HEK293 (cell line): ENCODE measurements around the gene CENPT.

ENCODE experiments used
- CTCF ChIA-PET: fragments of 350-600 bp; formaldehyde crosslinking; extraction: SDS; loops from one replicate; lab custom pipeline; 2021; ENCODE audit warnings: antibody characterized with exemption; lab: Yijun Ruan, JAX
- POLR2A ChIA-PET: fragments of 300-600 bp; formaldehyde crosslinking; extraction: SDS; loops from one replicate; lab custom pipeline; 2020; ENCODE audit warnings: antibody characterized with exemption, inconsistent platforms; lab: Yijun Ruan, JAX
- H3K27ac ChIP-seq: fragments of 200-500 bp; sonication (Bioruptor generic); 2 replicates; pipeline ENCODE4 v1.5.1; 2014; ENCODE audit warnings: low read depth, low read length, control low read depth, inconsistent platforms; ENCODE audit errors: extremely low read depth
- H3K36me3 ChIP-seq, 2 experiments: fragments of 200-500 bp in 1 of 2; sonication (Bioruptor generic) in 1 of 2; 1 replicate in 1 of 2; 2 replicates in 1 of 2; pipeline ENCODE4 v1.5.1; 2014 to 2017; ENCODE audit warnings: inconsistent platforms in 2 of 2, low read length in 2 of 2; ENCODE audit not compliant: control insufficient read depth in 2 of 2, insufficient read depth in 1 of 2
- H3K4me1 ChIP-seq: fragments of 200-500 bp; sonication (Bioruptor generic); 2 replicates; pipeline ENCODE4 v1.5.1; 2014; ENCODE audit warnings: mild to moderate bottlenecking, low read length, inconsistent platforms; ENCODE audit not compliant: control insufficient read depth, insufficient read depth
- H3K4me3 ChIP-seq: 2 replicates; pipeline ENCODE4 v1.5.1; 2011; ENCODE audit warnings: low read depth, mild to moderate bottlenecking, control low read depth, low read length, moderate library complexity
- H3K9me3 ChIP-seq: fragments of 200-500 bp; sonication (Bioruptor generic); 2 replicates; pipeline ENCODE4 v1.5.1; 2014; ENCODE audit warnings: low read depth, low read length, inconsistent platforms; ENCODE audit not compliant: control insufficient read depth, insufficient read depth
- BCL6B ChIP-seq: fragments of 450-650 bp; formaldehyde crosslinking; IDR thresholded peaks from 2 replicates; pipeline ENCODE4 v1.5.1; 2017; ENCODE audit warnings: missing biosample characterization, missing genetic modification characterization
- ELK4 ChIP-seq: IDR thresholded peaks from 2 replicates; pipeline ENCODE4 v1.6.1; 2011; ENCODE audit warnings: mild to moderate bottlenecking, low read depth, low read length, borderline replicate concordance
- GLI4 ChIP-seq: fragments of 450-650 bp; formaldehyde crosslinking; IDR thresholded peaks from 2 replicates; pipeline ENCODE4 v1.5.1; 2016; ENCODE audit warnings: missing biosample characterization, missing genetic modification characterization
- KLF10 ChIP-seq: fragments of 450-650 bp; IDR thresholded peaks from 2 replicates; pipeline ENCODE4 v1.5.1; 2018; ENCODE audit warnings: missing biosample characterization, mild to moderate bottlenecking, missing genetic modification characterization
- KLF9 ChIP-seq: fragments of 450-650 bp; formaldehyde crosslinking; IDR thresholded peaks from 2 replicates; pipeline ENCODE4 v1.5.1; 2016; ENCODE audit warnings: missing biosample characterization, missing genetic modification characterization, low read depth
- PATZ1 ChIP-seq: fragments of 450-650 bp; formaldehyde crosslinking; IDR thresholded peaks from 2 replicates; pipeline ENCODE4 v1.5.1; 2016; ENCODE audit warnings: missing biosample characterization, missing genetic modification characterization
- PRDM10 ChIP-seq: fragments of 450-650 bp; formaldehyde crosslinking; IDR thresholded peaks from 2 replicates; pipeline ENCODE4 v1.5.1; 2016; ENCODE audit warnings: missing biosample characterization, missing genetic modification characterization
- PRDM6 ChIP-seq: fragments of 450-650 bp; formaldehyde crosslinking; IDR thresholded peaks from 2 replicates; pipeline ENCODE4 v1.5.1; 2017; ENCODE audit warnings: missing biosample characterization, missing genetic modification characterization
- SP3 ChIP-seq: fragments of 450-650 bp; formaldehyde crosslinking; IDR thresholded peaks from 2 replicates; pipeline ENCODE4 v1.5.1; 2016; ENCODE audit warnings: missing biosample characterization, missing genetic modification characterization
- SP7 ChIP-seq: fragments of 450-650 bp; formaldehyde crosslinking; IDR thresholded peaks from 2 replicates; pipeline ENCODE4 v1.5.1; 2016; ENCODE audit warnings: missing biosample characterization, missing genetic modification characterization
- YY1 ChIP-seq: fragments of 450-650 bp; formaldehyde crosslinking; IDR thresholded peaks from 2 replicates; pipeline ENCODE4 v1.5.1; 2018; ENCODE audit warnings: missing biosample characterization, missing genetic modification characterization
- ZNF2 ChIP-seq: fragments of 450-650 bp; formaldehyde crosslinking; IDR thresholded peaks from 2 replicates; pipeline ENCODE4 v1.5.1; 2016; ENCODE audit warnings: missing biosample characterization, missing genetic modification characterization
- ZNF202 ChIP-seq: fragments of 450-650 bp; formaldehyde crosslinking; IDR thresholded peaks from 2 replicates; pipeline ENCODE4 v1.5.1; 2016; ENCODE audit warnings: missing biosample characterization, missing genetic modification characterization, borderline replicate concordance
- ZNF223 ChIP-seq: fragments of 450-650 bp; formaldehyde crosslinking; IDR thresholded peaks from 2 replicates; pipeline ENCODE4 v1.5.1; 2016; ENCODE audit warnings: missing biosample characterization, missing genetic modification characterization
- ZNF324 ChIP-seq: fragments of 450-650 bp; formaldehyde crosslinking; IDR thresholded peaks from 2 replicates; pipeline ENCODE4 v1.5.1; 2016; ENCODE audit warnings: missing biosample characterization, missing genetic modification characterization
- ZNF335 ChIP-seq: fragments of 450-650 bp; formaldehyde crosslinking; conservative IDR thresholded peaks from 2 replicates; pipeline ENCODE4 v1.5.1; 2016; ENCODE audit warnings: missing biosample characterization, missing genetic modification characterization
- ZNF391 ChIP-seq: fragments of 450-650 bp; formaldehyde crosslinking; IDR thresholded peaks from 2 replicates; pipeline ENCODE4 v1.5.1; 2016; ENCODE audit warnings: low read depth, missing biosample characterization, missing genetic modification characterization, borderline replicate concordance
- ZNF488 ChIP-seq: fragments of 450-650 bp; formaldehyde crosslinking; IDR thresholded peaks from 2 replicates; pipeline ENCODE4 v1.5.1; 2016; ENCODE audit warnings: missing biosample characterization, missing genetic modification characterization
- ZNF529 ChIP-seq: fragments of 450-650 bp; formaldehyde crosslinking; IDR thresholded peaks from 2 replicates; pipeline ENCODE4 v1.5.1; 2017; ENCODE audit warnings: missing genetic modification characterization, missing biosample characterization; ENCODE audit not compliant: insufficient replicate concordance
- ZNF561 ChIP-seq: fragments of 450-650 bp; IDR thresholded peaks from 2 replicates; pipeline ENCODE4 v1.5.1; 2018; ENCODE audit warnings: missing biosample characterization, missing genetic modification characterization, borderline replicate concordance
- ZNF629 ChIP-seq: fragments of 450-650 bp; formaldehyde crosslinking; IDR thresholded peaks from 2 replicates; pipeline ENCODE4 v1.5.1; 2017; ENCODE audit warnings: missing biosample characterization, missing genetic modification characterization
- ZNF677 ChIP-seq: fragments of 450-650 bp; IDR thresholded peaks from 2 replicates; pipeline ENCODE4 v1.5.0; 2018; ENCODE audit warnings: missing biosample characterization, mild to moderate bottlenecking, missing genetic modification characterization, moderate library complexity
- ZNF707 ChIP-seq: fragments of 450-650 bp; formaldehyde crosslinking; IDR thresholded peaks from 2 replicates; pipeline ENCODE4 v1.5.1; 2016; ENCODE audit warnings: missing biosample characterization, missing genetic modification characterization
- ZNF837 ChIP-seq: fragments of 450-650 bp; formaldehyde crosslinking; IDR thresholded peaks from 2 replicates; pipeline ENCODE4 v1.5.1; 2016; ENCODE audit warnings: missing biosample characterization, missing genetic modification characterization

The CENPT gene

GRCh38 chr16:67841816-67842508 is 5.5 kb downstream of the CENPT start, which contains the start of gene THAP11:
TSS of gene THAP11 (plus strand) at chr16:67842320. CDS start at chr16:67842555, 235 bp downstream.
- Histone ChIP-seq H3K4me3 (peak within 1 kb of the TSS; percentile 92), H3K4me1 (peaks cover 16% of the 10 kb centered on the region), H3K27ac (peak within 1 kb of the TSS; percentile 99), H3K9me3 (no peaks in the 10 kb centered on the region), H3K36me3 (peaks cover 0 to 13% of the 10 kb centered on the region in 2 experiments; a peak in 1 of 3 replicates)
- CTCF ChIA-PET, result interaction anchor here (0.9 to 1.4 kb wide), 2 partner anchors 12 to 41 kb away, joined by 3 to 4 read pairs; no protein-coding TSS in a partner anchor
- POLR2A ChIA-PET, result interaction anchor here (1.2 kb wide), 1 partner anchor 36 kb away, joined by 4 read pairs; the partner anchor contains the start of genes RANBP10 and TSNAXIP1
- no peak for TF ChIP-seq ZNF707 (tag by site-specific recombination)
- 0 out of 2 replicates have a peak, but pooled peaks have one; percentile 65 for TF ChIP-seq ZNF324 (tag by site-specific recombination)
- TF ChIP-seq ZNF391 (tag by site-specific recombination), result peak; percentile 74; the same call in 1 of the 2 replicates
- TF ChIP-seq ZNF529 (tag by site-specific recombination), result no peak
- TF ChIP-seq ZNF335, result peak; percentile 99
- peak; percentile 33; the same call in 1 of the 2 replicates for TF ChIP-seq SP7 (tag by site-specific recombination)
- no peak for TF ChIP-seq PATZ1 (tag by site-specific recombination)
- TF ChIP-seq SP3 (tag by site-specific recombination), result peak; percentile 96
- 0 out of 2 replicates have a peak, but pooled peaks have one; percentile 30 for TF ChIP-seq ZNF629 (tag by site-specific recombination)
- TF ChIP-seq ZNF837 (tag by site-specific recombination), result no peak
- TF ChIP-seq YY1 (tag by site-specific recombination), result no peak
- no peak for TF ChIP-seq KLF10
- TF ChIP-seq ZNF561 (tag by site-specific recombination), result peak; percentile 74; the same call in 1 of the 2 replicates
- no peak for TF ChIP-seq BCL6B (tag by site-specific recombination)
- peak; percentile 8; the same call in 1 of the 2 replicates for TF ChIP-seq PRDM10 (tag by site-specific recombination)
- no peak for TF ChIP-seq ZNF488
- TF ChIP-seq ZNF223 (tag by site-specific recombination), result no peak
- TF ChIP-seq ZNF2 (tag by site-specific recombination), result peak; percentile 95
- no peak for TF ChIP-seq ZNF202 (tag by site-specific recombination)
- no peak for TF ChIP-seq PRDM6 (tag by site-specific recombination)
- no peak for TF ChIP-seq GLI4 (tag by site-specific recombination)
- peak; percentile 49; the same call in 1 of the 2 replicates for TF ChIP-seq ELK4
- TF ChIP-seq KLF9, result peak; percentile 95
- 0 out of 2 replicates have a peak, but pooled peaks have one; percentile 46 for TF ChIP-seq ZNF677 (tag by site-specific recombination)
